Bronchial epithelial cell (primary cell): Measurements from ENCODE around the gene MTHFR. TPM values are rescaled to one million over a fixed set of nuclear protein-coding genes. Genes with fewer than 3 reads are reported as not detected.

ENCODE experiments used
- DNase-seq: peaks from one replicate; pipeline ENCODE4 v3.0.0-alpha.2; 2010; ENCODE audit warnings: low read depth
- FAIRE-seq: peaks from 2 replicates; lab custom pipeline; 2011; peaks lifted over from hg19 to GRCh38; lab: Jason Lieb, UNC
- H3K27me3 ChIP-seq: 2 replicates; pipeline ENCODE4 v1.5.1; 2011; ENCODE audit warnings: low read length; ENCODE audit not compliant: control insufficient read depth, insufficient read depth
- H3K36me3 ChIP-seq: 2 replicates; pipeline ENCODE4 v1.5.1; 2011; ENCODE audit warnings: low read length; ENCODE audit not compliant: control insufficient read depth, insufficient read depth
- H3K4me3 ChIP-seq: 2 replicates; pipeline ENCODE4 v1.5.1; 2011; ENCODE audit warnings: mild to moderate bottlenecking, low read depth, low read length, control low read depth
- total RNA-seq: library from RNA; depleted of rRNA; stranded (reverse); fragments of >200 nt; gene quantifications from 2 replicates; pipeline ENCODE4 v1.2.1, GENCODE V29; 2014
- TF ChIP-seq, protein P1 (sequence below): IDR thresholded peaks from 2 replicates; pipeline ENCODE4 v1.5.1; 2011; ENCODE audit warnings: mild to moderate bottlenecking, moderate library complexity, low read length, control low read depth, inconsistent platforms; ENCODE audit not compliant: insufficient read depth, severe bottlenecking

MTHFR gene
- total RNA-seq, 1 donor from 2014 or later = 16.3 TPM

DNA sequence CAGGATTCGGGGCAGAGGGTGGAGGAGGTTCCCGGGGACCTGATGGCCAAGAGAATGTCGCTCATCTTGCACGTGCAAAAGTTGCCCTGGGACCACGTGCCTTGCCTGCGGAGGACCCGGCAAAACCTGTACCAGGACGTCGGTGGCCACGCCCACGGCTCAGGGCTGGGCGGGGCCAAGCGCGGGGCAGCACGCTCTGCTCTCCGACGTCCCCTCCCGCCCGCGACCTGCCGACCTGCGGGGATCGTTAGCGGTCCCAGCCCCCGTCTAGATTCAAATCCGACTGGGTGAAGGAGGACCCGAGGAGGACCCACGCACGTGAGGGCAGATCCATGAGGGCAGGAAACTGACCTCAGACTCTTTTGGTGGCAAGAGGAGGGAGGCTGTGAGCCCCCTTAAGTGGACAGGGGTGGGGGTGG lies 43.8 kb downstream of the MTHFR start, which contains the start of gene C1orf167:
C1orf167 (plus strand) TSS at position 206 of the 419 bp plus-strand sequence. CDS start 2,208 bp downstream, outside the sequence.
- TF ChIP-seq, protein P1, sequence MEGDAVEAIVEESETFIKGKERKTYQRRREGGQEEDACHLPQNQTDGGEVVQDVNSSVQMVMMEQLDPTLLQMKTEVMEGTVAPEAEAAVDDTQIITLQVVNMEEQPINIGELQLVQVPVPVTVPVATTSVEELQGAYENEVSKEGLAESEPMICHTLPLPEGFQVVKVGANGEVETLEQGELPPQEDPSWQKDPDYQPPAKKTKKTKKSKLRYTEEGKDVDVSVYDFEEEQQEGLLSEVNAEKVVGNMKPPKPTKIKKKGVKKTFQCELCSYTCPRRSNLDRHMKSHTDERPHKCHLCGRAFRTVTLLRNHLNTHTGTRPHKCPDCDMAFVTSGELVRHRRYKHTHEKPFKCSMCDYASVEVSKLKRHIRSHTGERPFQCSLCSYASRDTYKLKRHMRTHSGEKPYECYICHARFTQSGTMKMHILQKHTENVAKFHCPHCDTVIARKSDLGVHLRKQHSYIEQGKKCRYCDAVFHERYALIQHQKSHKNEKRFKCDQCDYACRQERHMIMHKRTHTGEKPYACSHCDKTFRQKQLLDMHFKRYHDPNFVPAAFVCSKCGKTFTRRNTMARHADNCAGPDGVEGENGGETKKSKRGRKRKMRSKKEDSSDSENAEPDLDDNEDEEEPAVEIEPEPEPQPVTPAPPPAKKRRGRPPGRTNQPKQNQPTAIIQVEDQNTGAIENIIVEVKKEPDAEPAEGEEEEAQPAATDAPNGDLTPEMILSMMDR = no peak
- Histone ChIP-seq H3K36me3 (no peaks in the 10 kb centered on the region), H3K4me3 (no peak within 1 kb of the TSS), H3K27me3 (peaks cover 11% of the 10 kb centered on the region)
- FAIRE-seq (no peak), DNase-seq (no peak)

DNA sequence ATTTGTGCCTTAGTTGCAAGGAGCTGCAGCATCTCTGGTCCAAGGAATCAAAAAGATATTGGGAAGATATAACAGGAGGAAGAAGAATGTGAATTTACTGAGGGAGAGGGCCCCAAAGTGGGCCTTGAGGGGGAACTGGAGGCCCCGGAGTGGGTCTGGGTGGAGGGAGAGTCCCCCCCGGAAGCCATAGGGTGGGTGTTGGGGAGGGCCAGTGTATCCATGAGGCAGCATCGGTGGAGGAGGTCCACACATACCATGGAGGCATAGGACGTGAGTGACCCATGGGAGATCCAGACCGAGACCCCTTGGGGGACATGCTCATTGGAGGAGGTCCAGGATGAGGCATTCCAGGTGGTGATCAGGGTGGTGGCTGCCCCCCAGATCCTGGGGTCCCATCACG lies 44.5 kb downstream of the MTHFR start:
- Histone ChIP-seq H3K4me3 (no peak overlapping the region), H3K36me3 (no peaks in the 10 kb centered on the region), H3K27me3 (peaks cover 11% of the 10 kb centered on the region)
- no peak for DNase-seq
- no peak for FAIRE-seq
- TF ChIP-seq, protein P1 = no peak

GRCh38 chr1:11759791-11760190 lies 46.0 kb downstream of the MTHFR start:
- no peak overlapping the region for H3K4me3 ChIP-seq
- FAIRE-seq = no peak
- TF ChIP-seq, protein P1 = no peak
- no peaks in the 10 kb centered on the region for H3K36me3 ChIP-seq
- DNase-seq = no peak
- H3K27me3 ChIP-seq = peaks cover 11% of the 10 kb centered on the region

- DNase-seq (no peak), FAIRE-seq (no peak)
- TF ChIP-seq, protein P1 = no peak
- Histone ChIP-seq H3K36me3 (no peaks in the 10 kb centered on the region), H3K4me3 (no peak overlapping the region), H3K27me3 (peaks cover 7% of the 10 kb centered on the region)
Observed at GRCh38 chr1:11757047-11757446, 48.7 kb downstream of the MTHFR start.

- TF ChIP-seq, protein P1 = no peak
Observed at GRCh38 chr1:11753555-11754208, 52.1 kb downstream of the MTHFR start.

More at GRCh38 chr1:11753555-11754208, 52.1 kb downstream of the MTHFR start:
- Histone ChIP-seq H3K27me3 (no peaks in the 10 kb centered on the region), H3K4me3 (no peak overlapping the region), H3K36me3 (peaks cover 6% of the 10 kb centered on the region)
- peak; percentile 43 for FAIRE-seq
- no peak for DNase-seq
